Measurements from ENCODE around the gene CFAP74. TPM values are rescaled to one million over a fixed set of nuclear protein-coding genes. Genes with fewer than 3 reads are reported as not detected.

The CFAP74 gene
- total RNA-seq, 1 donor from 2014 or later: not detected

- DNase-seq (ENCODE audit: extremely low read depth, low read depth, low spot score): no peak
Observed at GRCh38 chr1:1883092-1883873, 120.3 kb downstream of the CFAP74 start.

- DNase-seq (ENCODE audit: extremely low read depth, low read depth, low spot score): no peak
Observed at GRCh38 chr1:1881727-1882126, 121.9 kb downstream of the CFAP74 start.

GRCh38 chr1:1880617-1881312 is 122.8 kb downstream of the CFAP74 start:
- DNase-seq (ENCODE audit: extremely low read depth, low read depth, low spot score): no peak

GRCh38 chr1:1879942-1880341 is 123.6 kb downstream of the CFAP74 start:
- DNase-seq (ENCODE audit: extremely low read depth, low read depth, low spot score): no peak

GRCh38 chr1:1877865-1878436 is 125.6 kb downstream of the CFAP74 start:
- no peak for DNase-seq (ENCODE audit: extremely low read depth, low read depth, low spot score)

- DNase-seq (ENCODE audit: extremely low read depth, low read depth, low spot score): no peak
Observed at GRCh38 chr1:1876335-1876930, 127.2 kb downstream of the CFAP74 start.

- no peak for DNase-seq (ENCODE audit: extremely low read depth, low read depth, low spot score)
Observed at GRCh38 chr1:1875932-1876331, 127.7 kb downstream of the CFAP74 start.

- DNase-seq (ENCODE audit: extremely low read depth, low read depth, low spot score): no peak
Observed at GRCh38 chr1:1874901-1875300, 128.7 kb downstream of the CFAP74 start.

- no peak for DNase-seq (ENCODE audit: extremely low read depth, low read depth, low spot score)
Observed at GRCh38 chr1:1873186-1873585, 130.4 kb downstream of the CFAP74 start.

- no peak for DNase-seq (ENCODE audit: extremely low read depth, low read depth, low spot score)
Observed at GRCh38 chr1:1872329-1872994, 131.1 kb downstream of the CFAP74 start.

Other genes starting within 250 kb of the CFAP74 start
- 91.0 and 134 TPM in 2 replicates for gene NADK, start 225.3 kb downstream of the CFAP74 start, total RNA-seq
- 211 and 291 TPM in 2 replicates for gene GNB1, start 112.7 kb downstream of the CFAP74 start, total RNA-seq
- 0.18 and 1.4 TPM in 2 replicates for gene CALML6, start 88.5 kb downstream of the CFAP74 start, total RNA-seq
- 0.18 TPM in 1 of 2 replicates, not detected in the other for gene TMEM52, start 84.5 kb downstream of the CFAP74 start, total RNA-seq
- not detected in 2 replicates for gene GABRD, start 15.6 kb upstream of the CFAP74 start, total RNA-seq
- 2.3 and 4.0 TPM in 2 replicates for gene PRKCZ, start 46.6 kb upstream of the CFAP74 start, total RNA-seq
- gene FAAP20, start 191.0 kb upstream of the CFAP74 start, total RNA-seq: 34.9 and 56.9 TPM in 2 replicates
- gene SKI, start 224.5 kb upstream of the CFAP74 start, total RNA-seq: 50.6 and 84.2 TPM in 2 replicates

Measured in glomerular endothelial cell (primary cell).